GM19467 (cell line): Measurements from ENCODE around the gene ASB2.

Experiments used
- ATAC-seq: cut with Tn5 transposase; IDR thresholded peaks from one replicate; pipeline ENCODE4 v1.9.1; 2021; ENCODE audit warnings: mild to moderate bottlenecking, moderate library complexity; ENCODE audit not compliant: unreplicated experiment

Gene ASB2

GRCh38 chr14:93930989-93931307 is 45.4 kb downstream of the ASB2 start:
- ATAC-seq: no peak

- no peak for ATAC-seq
These were observed 45.9 kb downstream of the ASB2 start for GRCh38 chr14:93930296-93930988.

- no peak for ATAC-seq
These were observed 46.7 kb downstream of the ASB2 start for GRCh38 chr14:93929657-93930056.

GRCh38 chr14:93929048-93929535 is 47.3 kb downstream of the ASB2 start:
- no peak for ATAC-seq

- ATAC-seq: no peak
These were observed 48.0 kb downstream of the ASB2 start for GRCh38 chr14:93928184-93929047.

- no peak for ATAC-seq
These were observed 48.6 kb downstream of the ASB2 start for GRCh38 chr14:93927800-93928145.

- no peak for ATAC-seq
These were observed 49.2 kb downstream of the ASB2 start, which contains the start of gene FAM181A for GRCh38 chr14:93926873-93927799. Gene FAM181A, plus strand, starts transcription at chr14:93927344. Its CDS starts 942 bp downstream, at chr14:93928286.

GRCh38 chr14:93926245-93926872 is 50.0 kb downstream of the ASB2 start:
- no peak for ATAC-seq

GRCh38 chr14:93925374-93925895 is 50.9 kb downstream of the ASB2 start:
- no peak for ATAC-seq

- no peak for ATAC-seq
These were observed 51.6 kb downstream of the ASB2 start for GRCh38 chr14:93924592-93925355.

GRCh38 chr14:93923626-93924025 is 52.7 kb downstream of the ASB2 start:
- ATAC-seq: no peak

- ATAC-seq: no peak
These were observed 55.2 kb downstream of the ASB2 start for GRCh38 chr14:93921001-93921806.

GRCh38 chr14:93917141-93917540 is 59.2 kb downstream of the ASB2 start:
- ATAC-seq: no peak

- ATAC-seq: no peak
These were observed 59.9 kb downstream of the ASB2 start for GRCh38 chr14:93916498-93916897.

GRCh38 chr14:93915800-93916199 is 60.6 kb downstream of the ASB2 start:
- ATAC-seq: no peak

- no peak for ATAC-seq
These were observed 61.2 kb downstream of the ASB2 start for GRCh38 chr14:93915070-93915705.

- no peak for ATAC-seq
These were observed 62.1 kb downstream of the ASB2 start for GRCh38 chr14:93914278-93914677.

- ATAC-seq: no peak
These were observed 63.6 kb downstream of the ASB2 start for GRCh38 chr14:93912782-93913181.
